Measurements from ENCODE around the gene APRT. TPM values are rescaled to one million over a fixed set of nuclear protein-coding genes. Genes with fewer than 3 reads are reported as not detected.

APRT gene
- total and polyA plus RNA-seq, 2 of the 4 experiments (the other 2 are of a cell fraction): 40.5 to 157 TPM

- BruUV-seq (replicated peaks): no TSS peak
- peaks cover 9% of the 10 kb centered on the region for H3K4me1 ChIP-seq (ENCODE audit: control insufficient read depth, insufficient read depth, low read length)
- ATAC-seq (ENCODE audit: low read depth) (peak; percentile 55), DNase-seq (no peak)
- no peak overlapping the region; the same call in 1 of the 2 replicates for H3K23ac ChIP-seq (ENCODE audit: low read depth, low read length)
- peak overlapping the region; percentile 82 for H2AK5ac ChIP-seq (ENCODE audit: low read depth, low read length)
- H4K91ac ChIP-seq (ENCODE audit: insufficient read depth, low read depth, low read length): no peak overlapping the region; the same call in 1 of the 2 replicates
- 23% methylated on average over 9 of the region's 53 CpGs; no CpG with 5 or more reads in 1 of the 2 experiments for WGBS, 2 experiments (ENCODE audit: extremely low coverage in 2 of 2, insufficient read length in 1 of 2)
- H3K27me3 ChIP-seq (ENCODE audit: control insufficient read depth, insufficient read depth, low read length): no peaks in the 10 kb centered on the region
- peaks cover 22% of the 10 kb centered on the region for H3K36me3 ChIP-seq (ENCODE audit: control insufficient read depth, insufficient read depth, low read length)
- in situ Hi-C loops (cut with MboI; ENCODE audit: low sequenced_read_pairs) (no loop called here), intact Hi-C loops (cut with micrococcal nuclease) (loop anchor here (2.0 to 5.0 kb wide), 2 partner anchors 71 to 361 kb away; partner anchors contain the start of gene ZNF778), dilution Hi-C loops (cut with HindIII; ENCODE audit: low sequenced_read_pairs, unreplicated experiment) (no loop called here)
- H2BK15ac ChIP-seq (ENCODE audit: low read depth, low read length): no peak overlapping the region
- H3K79me1 ChIP-seq (ENCODE audit: low read depth in 1 of 2, low read length in 2 of 2): peaks cover 9 to 38% of the 10 kb centered on the region in 2 experiments
- no peak overlapping the region for H3K18ac ChIP-seq (ENCODE audit: low read depth, low read length)
- peak overlapping the region; percentile 72 for H3K4me2 ChIP-seq (ENCODE audit: low read depth, low read length)
- peak overlapping the region; percentile 76 for H3K4ac ChIP-seq (ENCODE audit: low read depth, low read length)
- H3K56ac ChIP-seq (ENCODE audit: extremely low read depth, insufficient read depth, low read length): no peak overlapping the region
- ChIA-PET POLR2A (ENCODE audit: unreplicated experiment) (interaction anchor here (0.8 kb wide), 1 partner anchor 10 kb away, joined by 3 read pairs; no protein-coding TSS in a partner anchor), CTCF (interaction anchor here (1.5 to 2.0 kb wide), 3 partner anchors 29 to 46 kb away, joined by 3 to 7 read pairs (median 7); partner anchors contain the start of gene APRT)
- peak overlapping the region; percentile 88 for H3K4me3 ChIP-seq (ENCODE audit: insufficient read depth, low read depth, low read length)
- H4K8ac ChIP-seq (ENCODE audit: low read depth in 2 of 2, low read length in 2 of 2): peak overlapping the region in 1 of 2 experiments; percentile 33; a peak in 1 of 4 replicates
- peak overlapping the region; percentile 70; the same call in 1 of the 2 replicates for H3K14ac ChIP-seq (replicated peaks; ENCODE audit: low read depth, low read length)
- peak overlapping the region; percentile 63 for H3K9ac ChIP-seq (ENCODE audit: low read depth, low read length)
- no peak overlapping the region for H4K5ac ChIP-seq (ENCODE audit: low read depth, low read length)
- H4K20me1 ChIP-seq (ENCODE audit: insufficient read depth, low read length): peaks cover 18% of the 10 kb centered on the region
- H2BK5ac ChIP-seq (ENCODE audit: low read depth, low read length, poor library complexity, severe bottlenecking): peak overlapping the region; percentile 91
- H3K9me1 ChIP-seq (ENCODE audit: insufficient read depth, low read length): 0 out of 2 replicates have a peak, but pooled peaks cover 4% of the 10 kb centered on the region
- H2BK120ac ChIP-seq (ENCODE audit: low read depth, low read length): no peak overlapping the region
- peak overlapping the region; percentile 96 for H2AFZ ChIP-seq (replicated peaks; ENCODE audit: low read length, poor library complexity)
- H2AK9ac ChIP-seq (replicated peaks; ENCODE audit: low read depth, low read length, poor library complexity): peak overlapping the region; percentile 96
- peak overlapping the region; percentile 86 for H3K27ac ChIP-seq (ENCODE audit: insufficient read depth, low read length)
- H3K9me3 ChIP-seq (ENCODE audit: control insufficient read depth, insufficient read depth, low read length): no peaks in the 10 kb centered on the region
- H2BK20ac ChIP-seq (ENCODE audit: low read depth, low read length): no peak overlapping the region
- TF ChIP-seq MAFK (IDR thresholded peaks at IDR 0.05; ENCODE audit: low read depth, low read length) (no peak), SMC3 (IDR thresholded peaks at IDR 0.05; ENCODE audit: low read depth, low read length) (no peak), FOS (IDR thresholded peaks at IDR 0.05; ENCODE audit: low read depth, low read length) (no peak), BHLHE40 (IDR thresholded peaks at IDR 0.05; ENCODE audit: low read depth, low read length) (no peak), USF2 (IDR thresholded peaks at IDR 0.05; ENCODE audit: low read depth, low read length) (no peak), ELK1 (IDR thresholded peaks at IDR 0.05; ENCODE audit: borderline replicate concordance, low read depth, low read length) (no peak), POLR2A (IDR thresholded peaks at IDR 0.05; ENCODE audit: low read depth, low read length) (no peak), RFX5 (IDR thresholded peaks at IDR 0.05; ENCODE audit: low read depth, low read length) (no peak), CTCF (conservative IDR thresholded peaks at IDR 0.05; ENCODE audit: low read depth, low read length) (no peak), CHD1 (IDR thresholded peaks at IDR 0.05; ENCODE audit: low read depth, low read length) (no peak), NFE2L2 (IDR thresholded peaks at IDR 0.05; ENCODE audit: low read depth, low read length) (no peak), CEBPB (IDR thresholded peaks at IDR 0.05; ENCODE audit: low read depth, low read length) (no peak), RAD21 (IDR thresholded peaks at IDR 0.05; ENCODE audit: low read length) (no peak), MXI1 (IDR thresholded peaks at IDR 0.05; ENCODE audit: borderline replicate concordance, low read depth, low read length) (no peak)
Measured at GRCh38 chr16:88856122-88856827, 44.5 kb upstream of the APRT start.

Measured in IMR-90 (cell line).